DND-41 (cell line): ENCODE measurements around the gene ARID5A.

Experiments used
- CTCF ChIP-seq: IDR thresholded peaks from 2 replicates; pipeline ENCODE4 v1.5.1; 2012; ENCODE audit warnings: borderline replicate concordance, low read length, moderate library complexity, mild to moderate bottlenecking; ENCODE audit not compliant: poor library complexity, severe bottlenecking; ENCODE audit errors: extremely low read depth
- EZH2 ChIP-seq: IDR thresholded peaks from 3 replicates; pipeline ENCODE4 v1.6.1; 2012; ENCODE audit warnings: borderline replicate concordance, low read depth, mild to moderate bottlenecking, moderate library complexity, low read length, inconsistent platforms; ENCODE audit not compliant: severe bottlenecking

DNA sequence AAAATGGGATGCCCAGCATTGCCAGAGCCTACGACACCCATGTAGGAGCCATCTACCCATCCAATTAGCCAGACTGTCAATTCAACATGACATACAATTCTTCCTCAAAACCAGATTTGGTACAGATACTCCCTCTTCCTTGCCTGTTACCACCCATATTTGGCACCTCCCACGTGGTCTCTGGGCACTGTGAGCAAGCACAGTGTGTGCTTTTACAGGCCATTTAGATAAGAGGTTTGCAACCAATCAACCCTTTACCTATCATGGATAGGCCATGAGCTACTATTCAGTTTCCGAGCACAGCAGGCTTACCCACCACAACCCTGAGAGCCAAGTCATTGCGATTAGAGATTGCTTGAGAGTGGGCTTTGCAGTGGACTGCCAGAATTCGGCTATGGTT is 40.9 kb downstream of the ARID5A start:
- TF ChIP-seq CTCF (no peak), EZH2 (no peak)
